ENCODE data around the gene S100A5.
A peak's percentile ranks its signal among the peaks of the same experiment; 100 is the strongest.

S100A5 gene

GRCh38 chr1:153546796-153547559 is 6.2 kb upstream of the S100A5 start:
- DNase-seq (ENCODE audit: low spot score): no peak

DNA sequence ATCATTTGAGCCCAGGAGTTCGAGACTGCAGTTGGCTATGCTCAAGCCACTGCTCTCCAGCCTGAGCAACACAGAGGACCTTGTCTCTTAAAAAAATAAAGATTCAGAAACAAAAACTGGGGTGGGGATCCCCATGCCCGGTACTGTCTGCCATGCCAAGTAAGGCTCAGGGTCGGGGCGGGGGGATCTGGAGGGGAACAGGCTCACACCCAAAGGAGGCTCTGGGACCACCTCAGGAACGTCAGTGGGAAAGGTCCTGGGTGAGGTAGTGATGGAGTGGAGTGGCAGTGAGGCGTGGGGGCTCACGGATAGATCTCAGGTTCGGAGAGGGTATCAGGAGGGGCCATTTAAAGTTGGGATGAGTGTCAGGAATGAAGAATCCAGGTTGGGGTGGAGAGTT is 5.6 kb upstream of the S100A5 start:
- DNase-seq (ENCODE audit: low spot score): no peak

DNA sequence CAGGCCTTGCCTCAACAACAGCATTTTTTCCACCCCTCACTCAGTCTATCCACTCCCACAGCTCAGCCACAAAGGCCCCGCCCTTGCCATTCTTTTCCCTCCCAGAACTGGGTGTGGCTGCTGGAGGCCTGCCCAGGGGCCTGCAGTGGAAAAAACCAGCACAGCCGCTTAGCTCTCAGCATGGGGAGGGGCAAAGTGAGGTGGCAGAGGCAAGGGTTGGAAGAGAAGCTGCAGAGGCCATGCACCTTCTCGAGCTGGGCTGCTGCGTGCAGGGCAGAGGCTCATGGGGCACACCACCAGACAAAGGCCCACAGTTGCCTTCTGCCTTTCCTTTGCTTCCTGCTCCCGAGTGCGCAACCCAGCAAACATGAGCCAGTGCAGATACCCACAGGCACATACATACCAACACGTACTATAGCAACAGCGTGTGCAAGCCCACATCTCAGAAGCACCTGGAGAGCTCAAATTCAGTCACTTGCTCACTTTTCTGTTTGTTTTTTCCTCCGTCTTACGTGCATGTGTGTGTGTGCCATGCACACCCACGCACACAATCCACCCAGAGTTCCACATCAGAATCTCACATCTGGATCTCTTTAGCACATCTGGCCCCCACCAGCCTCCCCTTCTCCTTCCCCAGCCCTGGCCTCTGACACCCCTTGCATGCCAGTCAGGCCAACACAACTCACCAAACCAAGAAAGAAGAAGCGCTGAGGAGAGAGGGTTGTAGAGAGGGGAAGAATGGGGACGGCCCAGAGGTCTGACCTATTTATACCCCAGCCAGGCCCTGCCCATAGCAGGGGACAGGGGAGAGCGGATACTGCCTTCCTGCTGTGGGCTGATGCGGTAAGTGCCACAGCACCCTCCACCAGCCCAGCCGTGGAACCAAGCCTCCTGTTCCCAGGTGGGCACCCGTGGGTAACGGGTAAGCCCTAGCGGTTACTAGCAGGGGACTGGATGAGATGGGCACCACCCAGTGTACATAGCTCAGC is 4.6 kb upstream of the S100A5 start, which contains the start of gene S100A4:
TSS of gene S100A4 (minus strand) at position 740 of the 989 bp plus-strand sequence. CDS start 1,012 bp downstream, outside the sequence.
- DNase-seq (ENCODE audit: low spot score): peak; percentile 93

DNA sequence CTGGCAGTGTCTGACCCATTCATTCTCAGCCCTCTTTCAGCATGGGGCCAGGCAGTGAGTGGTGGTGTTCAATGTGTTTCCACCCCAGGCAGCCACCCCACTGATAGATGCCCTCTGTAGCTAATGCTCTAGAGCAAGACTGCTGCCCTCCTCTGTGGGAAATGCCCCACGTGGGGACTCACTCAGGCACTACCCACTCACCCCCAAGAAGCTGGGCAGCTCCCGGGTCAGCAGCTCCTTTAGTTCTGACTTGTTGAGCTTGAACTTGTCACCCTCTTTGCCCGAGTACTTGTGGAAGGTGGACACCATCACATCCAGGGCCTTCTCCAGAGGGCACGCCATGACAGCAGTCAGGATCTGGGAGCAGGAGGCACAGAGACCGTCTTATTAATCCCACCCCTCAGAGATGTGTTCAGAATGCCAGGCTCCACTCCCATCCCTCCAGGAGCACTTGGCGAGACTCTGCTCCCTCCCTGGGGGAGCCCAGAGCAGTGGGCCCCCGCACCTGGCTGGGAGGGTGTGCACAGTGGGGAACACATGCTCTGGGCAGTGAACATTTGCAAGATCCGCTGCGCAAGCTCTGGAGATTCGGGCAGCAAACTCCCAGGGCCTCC is 3.8 kb upstream of the S100A5 start:
- DNase-seq (ENCODE audit: low spot score): no peak

DNA sequence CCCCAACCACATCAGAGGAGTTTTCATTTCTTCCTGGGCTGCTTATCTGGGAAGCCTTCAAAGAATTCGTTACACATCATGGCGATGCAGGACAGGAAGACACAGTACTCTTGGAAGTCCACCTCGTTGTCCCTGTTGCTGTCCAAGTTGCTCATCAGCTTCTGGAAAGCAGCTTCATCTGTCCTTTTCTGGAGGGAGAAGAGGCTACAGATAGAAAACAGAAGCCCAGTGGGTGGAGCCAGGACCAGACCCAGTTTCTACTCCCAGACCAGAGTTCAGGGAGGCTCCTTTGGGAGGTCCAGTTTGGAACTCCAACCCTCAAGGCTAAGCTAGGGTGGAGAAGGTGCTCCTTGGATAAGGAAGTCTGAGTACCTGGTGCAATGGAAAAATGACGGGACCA is 3.0 kb upstream of the S100A5 start:
- DNase-seq (ENCODE audit: low spot score): no peak

DNA sequence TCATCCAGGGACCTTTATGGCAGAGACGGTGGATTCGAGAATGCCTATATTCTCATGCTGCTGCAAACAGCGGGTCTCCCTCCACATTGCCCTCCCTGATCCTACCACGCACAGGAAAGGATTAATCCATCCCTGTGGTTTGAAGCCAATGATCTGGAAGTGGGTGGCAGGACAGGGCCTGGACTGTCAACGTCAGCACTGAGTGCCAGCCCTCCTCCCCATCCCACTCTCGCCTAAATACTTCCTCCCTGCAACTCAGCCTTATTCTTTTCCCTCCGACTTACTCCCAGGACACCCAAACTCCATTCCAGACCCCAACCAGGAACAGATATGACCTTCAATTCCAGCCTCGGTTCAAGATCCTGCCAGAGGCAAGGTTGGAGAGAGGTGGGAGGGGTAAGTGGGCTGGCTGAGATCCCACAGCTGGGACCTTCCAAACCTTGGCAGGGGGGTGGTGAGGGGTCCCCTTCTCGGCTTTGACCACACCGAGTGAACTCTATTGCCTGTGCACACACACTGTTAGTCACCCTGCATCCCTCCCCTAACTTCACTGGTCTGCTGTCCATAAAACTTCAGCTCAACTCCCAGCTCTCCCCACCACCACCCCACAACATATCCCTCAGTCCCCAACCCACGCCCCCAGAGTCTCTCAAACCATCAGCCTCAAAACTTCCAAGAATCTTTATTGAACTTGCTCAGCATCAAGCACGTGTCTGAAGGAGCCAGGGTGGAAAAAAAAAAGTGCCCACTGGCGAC is 2.4 kb upstream of the S100A5 start:
- DNase-seq (ENCODE audit: low spot score): no peak

GRCh38 chr1:153541641-153542590 is 1.2 kb upstream of the S100A5 start:
- no peak for DNase-seq (ENCODE audit: low spot score)

DNA sequence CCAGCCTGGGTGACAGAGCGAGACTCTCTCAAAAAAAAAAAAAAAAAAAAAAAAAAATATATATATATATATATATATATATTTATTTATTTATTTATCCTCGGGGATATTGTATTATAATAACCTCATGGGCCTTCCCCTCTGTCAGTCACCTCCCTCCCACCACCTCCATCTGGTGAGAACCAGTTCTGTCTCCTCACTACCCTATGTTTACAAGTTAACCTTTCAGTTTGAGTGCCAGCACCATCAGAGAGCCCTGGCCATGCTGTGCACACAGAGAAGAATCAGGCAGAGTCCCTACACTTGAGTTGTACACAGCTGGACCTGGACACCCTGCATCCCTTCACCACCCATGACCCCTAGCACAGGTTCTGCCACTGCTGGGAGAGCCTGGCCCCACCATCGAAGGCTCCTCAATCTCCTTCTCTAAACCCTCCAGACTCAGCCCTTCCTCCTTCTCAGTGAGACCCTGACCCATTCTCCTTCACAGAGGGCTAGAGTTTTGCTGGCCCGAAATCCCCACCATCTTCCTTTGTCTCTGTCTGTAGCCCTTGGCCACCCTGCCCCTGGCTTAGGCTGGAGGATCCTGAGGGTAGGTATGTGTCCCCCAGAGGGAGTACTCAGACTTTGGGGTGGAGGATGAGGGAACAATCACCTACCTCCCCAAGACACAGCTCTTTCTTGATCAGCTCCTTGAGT is 1.2 kb downstream of the S100A5 start:
- no peak for DNase-seq (ENCODE audit: low spot score)

DNA sequence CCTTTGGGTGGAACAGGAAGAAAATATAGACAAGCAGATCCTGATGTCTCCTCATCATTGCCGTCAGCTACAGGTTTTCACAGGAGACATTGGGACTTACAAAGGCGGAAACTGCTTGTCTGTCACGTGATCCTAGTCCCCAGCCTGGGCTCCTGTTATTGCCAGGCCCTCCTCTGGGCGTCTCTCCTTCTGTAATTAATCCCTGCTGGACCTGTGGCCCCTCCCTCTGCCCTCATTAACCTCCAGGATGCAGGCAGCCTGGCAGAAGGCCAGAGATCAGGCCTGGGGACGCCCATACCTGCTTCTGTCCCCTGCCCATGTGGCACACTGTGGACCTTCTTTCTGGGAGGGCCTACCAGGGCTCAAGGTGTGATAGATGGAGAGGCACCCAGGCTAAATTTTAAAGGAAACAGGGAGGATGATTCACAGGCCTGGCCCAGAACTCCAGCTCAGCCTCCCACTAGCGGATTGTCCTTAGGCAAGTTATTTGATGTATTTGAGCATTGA is 2.4 kb downstream of the S100A5 start:
- DNase-seq (ENCODE audit: low spot score): no peak

DNA sequence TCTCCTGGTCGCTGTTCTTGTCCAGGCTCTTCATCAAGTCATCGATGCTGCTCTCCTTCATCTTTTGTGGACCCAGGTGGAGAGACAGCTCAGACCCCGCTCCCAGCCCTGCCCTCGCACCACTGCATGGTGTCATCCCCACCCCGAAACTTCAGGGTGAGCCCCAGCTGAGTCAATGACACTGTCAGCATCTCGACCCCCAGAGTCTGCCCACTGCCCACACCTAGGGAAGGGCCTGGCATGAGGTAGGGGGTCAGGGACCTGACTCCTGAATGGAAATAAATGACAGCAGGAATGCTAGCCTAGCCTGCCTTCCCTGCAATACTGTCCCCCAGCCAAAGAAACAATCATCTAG is 3.4 kb downstream of the S100A5 start:
- no peak for DNase-seq (ENCODE audit: low spot score)

GRCh38 chr1:153536671-153537375 is 3.9 kb downstream of the S100A5 start:
- no peak for DNase-seq (ENCODE audit: low spot score)

DNA sequence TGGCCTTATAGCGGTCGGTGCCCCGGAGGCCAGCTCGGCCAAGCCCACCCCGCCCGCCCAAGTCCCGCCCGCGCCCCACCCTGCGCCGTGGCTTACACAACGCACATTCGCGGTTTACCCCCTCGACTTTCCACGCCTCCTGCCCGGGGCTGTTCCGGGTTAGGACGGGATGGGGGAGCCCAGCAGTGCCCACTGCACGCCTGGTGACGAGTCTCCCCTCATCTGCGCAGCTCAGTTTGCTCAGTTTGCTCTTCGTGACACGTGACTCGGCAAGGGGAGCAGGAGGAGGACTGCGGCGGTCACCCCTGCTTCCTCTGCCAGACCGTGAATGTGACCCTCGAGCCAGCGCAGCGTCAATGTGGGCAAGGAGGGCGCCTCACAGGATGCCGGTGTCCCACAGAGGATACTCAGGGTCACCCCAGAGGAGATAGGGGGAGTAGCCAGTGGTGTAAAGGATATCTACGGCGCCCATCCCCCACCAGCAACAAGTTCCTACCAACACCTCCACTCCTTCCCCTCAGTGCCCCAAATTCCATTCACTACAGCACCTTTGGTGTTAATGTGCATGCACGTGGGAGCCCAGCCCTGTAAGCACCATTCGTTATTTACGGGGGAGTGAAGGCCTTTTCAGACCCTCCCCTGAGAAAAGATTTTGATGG is 4.6 kb downstream of the S100A5 start:
- peak; percentile 45 for DNase-seq (ENCODE audit: low spot score)

DNA sequence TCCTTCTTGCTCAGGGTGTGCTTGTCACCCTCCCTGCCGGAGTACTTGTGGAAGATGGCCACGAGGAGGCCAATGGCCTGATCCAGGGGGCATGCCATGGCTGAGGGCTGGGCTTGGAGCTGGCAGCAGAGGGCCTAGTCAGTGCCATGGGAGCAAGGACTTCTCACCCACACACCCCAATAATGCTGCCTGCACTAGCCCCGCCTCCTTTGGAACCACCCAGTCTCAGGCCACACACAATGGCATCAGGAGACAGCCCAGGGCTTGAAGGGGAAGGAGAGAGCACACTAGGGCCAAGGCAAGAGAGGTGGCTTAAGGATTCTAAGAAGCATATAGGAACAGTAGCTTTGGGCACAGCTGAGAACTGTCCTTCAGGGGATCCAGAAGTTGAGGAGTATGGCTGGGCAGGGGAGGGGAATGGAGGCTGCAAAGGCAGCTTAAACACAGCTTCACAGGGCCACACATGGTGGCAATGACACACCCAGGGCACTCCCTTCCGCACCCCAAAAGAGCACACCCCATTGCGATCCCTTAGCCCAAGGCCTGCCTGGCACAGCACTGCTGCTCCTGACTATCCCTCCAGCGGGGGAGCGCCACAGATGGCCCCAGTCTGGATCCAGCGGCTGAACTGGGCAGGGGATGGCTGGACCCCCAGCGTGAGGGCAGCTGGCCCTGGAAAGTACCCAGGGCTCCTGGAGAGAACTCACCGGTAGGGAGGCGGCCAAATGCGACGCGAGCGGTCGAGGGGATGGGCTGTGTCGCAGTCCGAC is 5.3 kb downstream of the S100A5 start, which contains the start of gene S100A6:
TSS of gene S100A6 (minus strand) at position 750 of the 770 bp plus-strand sequence. CDS start at position 98, 652 bp downstream.
- DNase-seq (ENCODE audit: low spot score): peak; percentile 31

GRCh38 chr1:153534925-153535241 is 5.9 kb downstream of the S100A5 start:
- DNase-seq (ENCODE audit: low spot score): no peak

GRCh38 chr1:153534226-153534924 is 6.4 kb downstream of the S100A5 start:
- DNase-seq (ENCODE audit: low spot score): no peak

DNA sequence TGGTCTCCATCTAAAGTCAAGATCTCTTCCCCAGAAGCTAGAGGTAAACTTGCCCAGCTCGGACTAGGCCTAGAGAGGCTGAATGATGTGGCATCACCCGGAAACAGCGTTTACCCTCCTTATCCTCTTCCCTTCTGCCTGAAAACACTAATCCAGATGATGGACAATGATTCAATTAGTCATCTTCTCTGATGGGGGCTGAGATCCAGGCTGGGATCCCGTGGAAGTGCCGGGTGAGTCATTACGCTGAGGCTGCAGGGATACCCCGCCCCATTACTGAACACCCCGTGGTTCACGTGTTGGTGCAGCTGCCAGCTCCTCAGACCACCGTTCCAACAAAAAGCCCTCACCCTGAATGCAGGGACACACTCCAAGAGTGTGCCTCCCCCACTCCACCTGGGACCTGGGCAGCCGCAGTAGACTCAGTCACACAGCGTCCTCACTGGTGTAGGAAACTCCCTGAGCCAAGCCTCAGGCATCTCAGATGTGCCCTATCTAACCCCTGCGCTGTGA is 7.0 kb downstream of the S100A5 start:
- DNase-seq (ENCODE audit: low spot score): no peak

Measured in HuH-7.5 (cell line).